GM23248 (cell line): Measurements from ENCODE around the gene HMGN4. TPM values are rescaled to one million over a fixed set of nuclear protein-coding genes. Genes with fewer than 3 reads are reported as not detected.

ENCODE experiments used
- DNase-seq: peaks from one replicate; pipeline ENCODE4 v3.0.0-alpha.2; 2015
- H2AFZ ChIP-seq: fragments of 200-600 bp; sonication (generic); 2 replicates; pipeline ENCODE4 v1.6.1; 2016; ENCODE audit warnings: antibody characterized with exemption
- H3F3A ChIP-seq: fragments of 200-600 bp; sonication (generic); 2 replicates; pipeline ENCODE4 v1.6.1; 2016; ENCODE audit warnings: mild to moderate bottlenecking, antibody characterized with exemption, mixed run types; ENCODE audit not compliant: insufficient read depth
- H3K27ac ChIP-seq: fragments of 200-600 bp; sonication (generic); 2 replicates; pipeline ENCODE4 v1.5.1; 2016; ENCODE audit warnings: mild to moderate bottlenecking
- H3K27me3 ChIP-seq: fragments of 200-600 bp; sonication (generic); replicated peaks from 2 replicates; pipeline ENCODE4 v1.6.1; 2016; ENCODE audit warnings: mild to moderate bottlenecking; ENCODE audit not compliant: insufficient read depth
- H3K36me3 ChIP-seq: fragments of 200-600 bp; sonication (generic); 2 replicates; pipeline ENCODE4 v1.6.1; 2016; ENCODE audit warnings: low read depth, mild to moderate bottlenecking
- H3K4me1 ChIP-seq: fragments of 200-600 bp; sonication (generic); 2 replicates; pipeline ENCODE4 v1.6.1; 2016; ENCODE audit warnings: mild to moderate bottlenecking; ENCODE audit not compliant: insufficient read depth
- H3K4me2 ChIP-seq: fragments of 200-600 bp; sonication (generic); one replicate; pipeline ENCODE4 v1.6.1; 2016; ENCODE audit warnings: mild to moderate bottlenecking; ENCODE audit not compliant: unreplicated experiment
- H3K4me3 ChIP-seq: fragments of 200-600 bp; sonication (generic); 2 replicates; pipeline ENCODE4 v1.5.1; 2016; ENCODE audit warnings: mild to moderate bottlenecking
- H3K79me2 ChIP-seq: fragments of 200-600 bp; sonication (generic); 2 replicates; pipeline ENCODE4 v1.6.1; 2016; ENCODE audit warnings: mild to moderate bottlenecking; ENCODE audit not compliant: insufficient read depth
- H3K9ac ChIP-seq: fragments of 200-600 bp; sonication (generic); 2 replicates; pipeline ENCODE4 v1.6.1; 2016; ENCODE audit warnings: mild to moderate bottlenecking
- H3K9me2 ChIP-seq: fragments of 200-600 bp; sonication (generic); 2 replicates; pipeline ENCODE4 v1.6.1; 2016; ENCODE audit warnings: mixed run types, mild to moderate bottlenecking, moderate library complexity; ENCODE audit not compliant: insufficient read depth
- H3K9me3 ChIP-seq: fragments of 200-600 bp; sonication (generic); one replicate; pipeline ENCODE4 v1.6.1; 2017; ENCODE audit warnings: low read depth
- H4K20me1 ChIP-seq: fragments of 200-600 bp; sonication (generic); 2 replicates; pipeline ENCODE4 v1.6.0; 2016; ENCODE audit not compliant: insufficient read depth
- EZH2 ChIP-seq: fragments of 200-600 bp; sonication (generic); IDR thresholded peaks from 2 replicates; pipeline ENCODE4 v1.6.1; 2018; ENCODE audit warnings: antibody characterized with exemption, mild to moderate bottlenecking; ENCODE audit not compliant: insufficient read depth, poor library complexity, severe bottlenecking
- EZH2phosphoT487 ChIP-seq: fragments of 200-600 bp; sonication (generic); IDR thresholded peaks from 2 replicates; pipeline ENCODE4 v1.6.1; 2018; ENCODE audit warnings: antibody characterized with exemption, moderate library complexity, mild to moderate bottlenecking, low read depth; ENCODE audit not compliant: insufficient read depth
- WGBS, 2 experiments: methylation state at CpG; one replicate each; pipeline ENCODE4 v1.1.6; 2015 to 2017; ENCODE audit warnings: low lambda C conversion rate in 2 of 2, low coverage in 1 of 2; ENCODE audit errors: missing lambda C conversion rate in 2 of 2; 5-methylcytosine and 5-hydroxymethylcytosine counted together
- in situ Hi-C: fragments of 300-500 bp; cut with MboI; formaldehyde crosslinking; loops from 2 replicates; pipeline ENCODE4 v1.15.0; 2020
- polyA plus RNA-seq: library from polyadenylated mRNA; unstranded; fragments of >200 nt; fragmentation: Nextera tagmentation; extraction: Ambion mirVana; gene quantifications from 2 replicates; pipeline ENCODE4 v1.2.1, GENCODE V29; 2016
- total RNA-seq: library from RNA; depleted of rRNA; stranded (reverse); fragments of >200 nt; shearing (Covaris generic); gene quantifications from 2 replicates; pipeline ENCODE4 v1.2.3, GENCODE V29; 2014; rRNA removed

Gene HMGN4
- total RNA-seq (81.6 and 87.2 TPM in 2 replicates), polyA plus RNA-seq (67.1 and 70.8 TPM in 2 replicates)

GRCh38 chr6:26537846-26538571 is at the start of gene HMGN4:
TSS of gene HMGN4 (plus strand) at chr6:26538366. CDS start at chr6:26545207, 6,841 bp downstream.
- Histone ChIP-seq H3K27ac (peak within 1 kb of the TSS; percentile 97), H3K79me2 (peaks cover 47% of the 10 kb centered on the region), H3F3A (peaks cover 37% of the 10 kb centered on the region), H3K27me3 (no peaks in the 10 kb centered on the region), H3K4me1 (peaks cover 26% of the 10 kb centered on the region), H3K4me3 (peak within 1 kb of the TSS; percentile 89), H3K9ac (peak within 1 kb of the TSS; percentile 98), H3K9me2 (no peaks in the 10 kb centered on the region), H3K9me3 (no peaks in the 10 kb centered on the region), H4K20me1 (no peaks in the 10 kb centered on the region), H3K36me3 (peaks cover 8% of the 10 kb centered on the region; the same call in 1 of the 2 replicates), H2AFZ (peak within 1 kb of the TSS; percentile 94), H3K4me2 (peak within 1 kb of the TSS; percentile 93)
- in situ Hi-C loops, result loop anchor here (25.0 kb wide), 1 partner anchor 201 kb away; no protein-coding TSS in a partner anchor
- no peak for TF ChIP-seq EZH2
- no peak for TF ChIP-seq EZH2phosphoT487
- WGBS, 2 experiments, result 1% methylated on average over 43 to 49 of the region's 49 CpGs
- DNase-seq, result peak; percentile 95

- Histone ChIP-seq H2AFZ (no peak overlapping the region), H3K4me3 (no peak overlapping the region), H3K9me2 (no peaks in the 10 kb centered on the region), H3K36me3 (no peaks in the 10 kb centered on the region), H3K27me3 (no peaks in the 10 kb centered on the region), H3K4me1 (no peaks in the 10 kb centered on the region), H3K79me2 (no peaks in the 10 kb centered on the region), H3K9me3 (no peaks in the 10 kb centered on the region), H3K4me2 (no peak overlapping the region), H3K9ac (no peak overlapping the region), H3F3A (no peaks in the 10 kb centered on the region), H4K20me1 (no peaks in the 10 kb centered on the region), H3K27ac (no peak overlapping the region)
- TF ChIP-seq EZH2phosphoT487, result no peak
- no peak for TF ChIP-seq EZH2
- WGBS, 2 experiments, result 78% methylated on average over 8 of the region's 8 CpGs
- in situ Hi-C loops, result no loop called here
- DNase-seq, result no peak
These were observed 47.9 kb upstream of the HMGN4 start for GRCh38 chr6:26489996-26490964.

GRCh38 chr6:26491604-26492003 is 46.6 kb upstream of the HMGN4 start:
- H3K27me3 ChIP-seq, result no peaks in the 10 kb centered on the region
- H3K79me2 ChIP-seq, result no peaks in the 10 kb centered on the region
- no peaks in the 10 kb centered on the region for H3K9me3 ChIP-seq
- H3K4me3 ChIP-seq, result no peak overlapping the region
- no peaks in the 10 kb centered on the region for H3K9me2 ChIP-seq
- TF ChIP-seq EZH2phosphoT487 (no peak), EZH2 (no peak)
- in situ Hi-C loops, result no loop called here
- H4K20me1 ChIP-seq, result no peaks in the 10 kb centered on the region
- no peak overlapping the region for H2AFZ ChIP-seq
- no peaks in the 10 kb centered on the region for H3K36me3 ChIP-seq
- H3K4me1 ChIP-seq, result no peaks in the 10 kb centered on the region
- no peak for DNase-seq
- WGBS, 2 experiments, result 60 to 64% methylated on average over 5 of the region's 5 CpGs
- H3K9ac ChIP-seq, result no peak overlapping the region
- no peaks in the 10 kb centered on the region for H3F3A ChIP-seq
- no peak overlapping the region for H3K4me2 ChIP-seq
- H3K27ac ChIP-seq, result no peak overlapping the region

- no peaks in the 10 kb centered on the region for H3F3A ChIP-seq
- in situ Hi-C loops, result no loop called here
- 91 to 93% methylated on average over 2 of the region's 2 CpGs for WGBS, 2 experiments
- H2AFZ ChIP-seq, result 0 out of 2 replicates have a peak overlapping the region, but pooled peaks have one; percentile 51
- H4K20me1 ChIP-seq, result no peaks in the 10 kb centered on the region
- no peak overlapping the region for H3K4me3 ChIP-seq
- no peak overlapping the region for H3K4me2 ChIP-seq
- no peaks in the 10 kb centered on the region for H3K9me2 ChIP-seq
- no peaks in the 10 kb centered on the region for H3K9me3 ChIP-seq
- no peak overlapping the region for H3K9ac ChIP-seq
- no peaks in the 10 kb centered on the region for H3K4me1 ChIP-seq
- H3K27ac ChIP-seq, result no peak overlapping the region
- peak; percentile 27 for DNase-seq
- TF ChIP-seq EZH2phosphoT487, result no peak
- TF ChIP-seq EZH2, result no peak
- H3K27me3 ChIP-seq, result no peaks in the 10 kb centered on the region
- no peaks in the 10 kb centered on the region for H3K79me2 ChIP-seq
- H3K36me3 ChIP-seq, result no peaks in the 10 kb centered on the region
These were observed 44.9 kb upstream of the HMGN4 start for GRCh38 chr6:26493258-26493657.
